WI38 (cell line): ENCODE results near the gene FBXL14.

Source experiments
- H3K4me3 ChIP-seq: 2 replicates; pipeline ENCODE4 v1.5.1; 2011; ENCODE audit warnings: low read depth, mild to moderate bottlenecking, control low read depth, low read length
- TF ChIP-seq, protein P1 (sequence below): IDR thresholded peaks from 2 replicates; pipeline ENCODE4 v1.5.1; 2012; ENCODE audit warnings: low read depth, mild to moderate bottlenecking, control low read depth, low read length

Gene FBXL14

GRCh38 chr12:1584326-1584725 is 10.1 kb downstream of the FBXL14 start:
- no peak overlapping the region for H3K4me3 ChIP-seq
- TF ChIP-seq, protein P1, sequence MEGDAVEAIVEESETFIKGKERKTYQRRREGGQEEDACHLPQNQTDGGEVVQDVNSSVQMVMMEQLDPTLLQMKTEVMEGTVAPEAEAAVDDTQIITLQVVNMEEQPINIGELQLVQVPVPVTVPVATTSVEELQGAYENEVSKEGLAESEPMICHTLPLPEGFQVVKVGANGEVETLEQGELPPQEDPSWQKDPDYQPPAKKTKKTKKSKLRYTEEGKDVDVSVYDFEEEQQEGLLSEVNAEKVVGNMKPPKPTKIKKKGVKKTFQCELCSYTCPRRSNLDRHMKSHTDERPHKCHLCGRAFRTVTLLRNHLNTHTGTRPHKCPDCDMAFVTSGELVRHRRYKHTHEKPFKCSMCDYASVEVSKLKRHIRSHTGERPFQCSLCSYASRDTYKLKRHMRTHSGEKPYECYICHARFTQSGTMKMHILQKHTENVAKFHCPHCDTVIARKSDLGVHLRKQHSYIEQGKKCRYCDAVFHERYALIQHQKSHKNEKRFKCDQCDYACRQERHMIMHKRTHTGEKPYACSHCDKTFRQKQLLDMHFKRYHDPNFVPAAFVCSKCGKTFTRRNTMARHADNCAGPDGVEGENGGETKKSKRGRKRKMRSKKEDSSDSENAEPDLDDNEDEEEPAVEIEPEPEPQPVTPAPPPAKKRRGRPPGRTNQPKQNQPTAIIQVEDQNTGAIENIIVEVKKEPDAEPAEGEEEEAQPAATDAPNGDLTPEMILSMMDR, result no peak

DNA sequence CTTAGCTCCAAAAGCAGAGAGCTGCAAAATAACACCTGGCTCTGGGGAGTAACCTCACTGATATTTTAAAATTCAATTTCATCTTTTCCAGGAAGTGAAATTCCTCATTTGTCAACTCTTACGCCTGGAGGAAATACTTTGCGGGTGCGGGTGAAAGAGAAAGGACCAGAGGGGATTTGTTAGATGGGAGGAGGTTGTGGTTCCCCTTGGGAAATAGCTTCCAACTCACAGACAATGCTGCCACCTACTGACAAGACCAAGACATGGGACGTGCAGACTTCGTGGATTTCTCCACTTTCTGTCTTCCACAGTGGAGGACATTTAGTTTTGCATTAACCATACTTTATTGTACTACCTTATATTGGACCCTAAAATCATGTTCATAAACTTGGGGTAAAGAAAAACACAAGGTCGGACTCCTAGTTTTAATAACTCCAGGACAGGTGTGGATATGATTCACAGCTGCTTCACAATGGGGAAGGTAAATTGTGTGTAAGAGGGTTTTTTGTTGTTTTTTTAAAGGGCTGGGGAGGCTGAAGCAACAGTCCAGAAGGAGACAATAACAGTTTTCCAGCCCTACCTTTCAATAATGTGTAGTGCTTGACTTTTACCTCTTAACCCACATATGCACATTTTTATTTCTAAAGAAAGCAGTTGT is 10.8 kb downstream of the FBXL14 start:
- TF ChIP-seq, protein P1, result peak; percentile 74
- peak overlapping the region; percentile 28; the same call in 1 of the 2 replicates for H3K4me3 ChIP-seq

- H3K4me3 ChIP-seq, result no peak overlapping the region
- TF ChIP-seq, protein P1, result no peak
These were observed 11.7 kb downstream of the FBXL14 start for GRCh38 chr12:1582709-1583050.

DNA sequence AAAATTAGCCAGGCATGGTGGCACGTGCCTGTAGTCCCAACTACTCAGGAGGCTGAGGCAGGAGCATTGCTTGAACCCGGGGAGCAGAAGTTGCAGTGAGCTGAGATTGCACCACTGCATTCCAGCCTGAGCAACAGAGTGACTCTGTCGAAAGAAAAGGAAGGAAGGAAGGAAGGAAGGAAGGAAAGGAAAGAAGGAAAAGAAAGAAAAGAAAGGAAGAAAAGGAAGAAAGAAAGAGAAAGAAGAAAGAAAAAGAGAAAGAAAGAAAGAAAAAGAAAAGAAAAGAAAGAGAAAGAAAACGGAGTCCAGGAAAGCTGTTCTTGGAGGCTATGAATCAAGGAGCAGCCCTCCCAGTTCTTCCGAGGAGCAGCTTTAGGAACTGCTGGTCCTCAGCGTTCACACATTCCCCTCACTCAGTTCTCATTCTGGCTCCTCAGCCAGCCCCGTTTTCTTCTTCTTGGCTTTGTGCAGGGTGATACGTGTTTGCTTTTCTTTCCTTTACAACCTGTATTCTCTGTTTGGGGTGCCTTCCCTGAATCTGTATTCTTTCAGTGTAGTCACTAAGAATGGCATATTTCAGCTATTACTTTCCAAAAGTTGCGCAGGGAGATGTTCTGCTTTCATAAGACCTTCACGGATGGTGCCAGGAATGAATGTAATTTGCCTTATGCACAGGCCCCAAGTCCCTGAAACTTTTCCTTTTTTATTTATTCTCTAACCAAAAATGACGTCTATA is 12.2 kb downstream of the FBXL14 start:
- TF ChIP-seq, protein P1, result no peak
- H3K4me3 ChIP-seq, result no peak overlapping the region

DNA sequence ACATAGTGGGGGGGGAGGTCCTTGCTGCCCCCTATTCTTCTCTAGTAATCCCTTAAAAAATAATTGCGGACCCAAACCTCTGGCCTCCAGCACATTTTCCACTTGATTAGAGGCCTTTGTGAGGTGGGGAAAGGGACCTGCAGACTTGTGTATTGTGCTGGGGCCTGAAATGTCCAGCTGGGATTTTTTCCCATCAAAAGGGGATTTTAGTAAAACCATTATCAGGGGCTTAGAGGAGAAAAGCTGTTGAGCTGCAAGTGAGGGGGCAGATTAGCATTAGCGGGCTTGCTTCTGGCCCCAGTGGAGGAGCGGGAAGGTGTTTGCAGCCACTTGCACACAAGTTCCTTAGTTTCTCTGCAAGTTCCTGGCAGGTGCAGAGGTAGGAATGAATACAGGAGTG is 13.9 kb downstream of the FBXL14 start:
- H3K4me3 ChIP-seq, result no peak overlapping the region
- TF ChIP-seq, protein P1, result no peak

DNA sequence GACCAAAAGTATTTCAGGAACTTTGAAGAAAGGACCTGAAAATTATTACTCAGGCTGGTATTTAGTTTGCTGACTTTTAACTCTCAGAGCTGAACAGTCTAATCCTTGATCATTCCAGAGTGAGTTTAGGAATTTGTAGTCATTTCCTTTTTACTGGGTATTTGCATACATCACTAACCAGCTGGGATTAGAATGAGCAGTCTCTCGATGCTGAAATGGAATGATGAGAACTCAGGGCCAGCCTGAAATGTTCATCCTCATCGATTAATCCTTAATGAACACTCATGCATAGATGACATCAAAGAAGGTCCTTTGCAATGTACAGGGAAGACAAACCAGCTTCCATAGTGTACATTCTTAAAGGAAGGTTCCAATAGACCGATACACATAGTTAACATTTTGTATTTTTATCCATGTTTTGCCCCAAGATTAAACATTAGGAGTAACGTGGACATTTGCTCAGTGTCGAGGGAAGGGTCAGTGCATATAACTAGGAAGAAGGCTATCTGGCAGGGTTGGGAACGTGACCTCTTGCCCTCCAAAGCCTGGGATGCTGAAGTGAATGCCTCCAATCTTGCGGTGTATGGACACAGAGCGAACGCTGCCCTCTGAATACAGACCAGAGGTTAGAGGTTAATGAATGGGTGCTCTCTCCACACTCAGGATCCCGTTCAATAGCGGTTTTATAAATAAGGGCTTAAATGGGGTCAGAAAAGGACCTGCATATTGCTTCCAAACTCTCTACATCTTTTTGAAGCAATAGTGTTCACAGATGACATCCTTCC is 14.5 kb downstream of the FBXL14 start:
- no peak overlapping the region for H3K4me3 ChIP-seq
- TF ChIP-seq, protein P1, result no peak
